Memory B cell (primary cell): Measurements from ENCODE around the gene GATD1.

ENCODE experiments used
- ATAC-seq: fragments of 150-1000 bp; cut with Tn5 transposase; 2 replicates; pipeline ENCODE4 v1.10.0; 2021; ENCODE audit warnings: low read depth, mild to moderate bottlenecking, moderate library complexity
- DNase-seq, 2 donors: peaks; one replicate each; pipeline ENCODE4 v3.0.0; 2022; ENCODE audit warnings: low spot score in 2 of 2
- H3K27ac Mint-ChIP-seq: one replicate; pipeline ENCODE4 v1.8.0; 2022; ENCODE audit warnings: mild to moderate bottlenecking, moderate library complexity, mixed read lengths
- H3K27me3 Mint-ChIP-seq: one replicate; pipeline ENCODE4 v1.8.0; 2022; ENCODE audit warnings: mixed read lengths
- H3K36me3 Mint-ChIP-seq: one replicate; pipeline ENCODE4 v1.8.0; 2022; ENCODE audit warnings: mild to moderate bottlenecking, mixed read lengths
- H3K4me1 Mint-ChIP-seq: one replicate; pipeline ENCODE4 v1.8.0; 2022; ENCODE audit warnings: mixed read lengths
- H3K4me3 Mint-ChIP-seq: one replicate; pipeline ENCODE4 v1.8.0; 2022; ENCODE audit warnings: mild to moderate bottlenecking, moderate library complexity, mixed read lengths
- H3K9me3 Mint-ChIP-seq: one replicate; pipeline ENCODE4 v1.8.0; 2022; ENCODE audit warnings: mixed read lengths

GATD1 gene, protein sequence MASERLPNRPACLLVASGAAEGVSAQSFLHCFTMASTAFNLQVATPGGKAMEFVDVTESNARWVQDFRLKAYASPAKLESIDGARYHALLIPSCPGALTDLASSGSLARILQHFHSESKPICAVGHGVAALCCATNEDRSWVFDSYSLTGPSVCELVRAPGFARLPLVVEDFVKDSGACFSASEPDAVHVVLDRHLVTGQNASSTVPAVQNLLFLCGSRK

DNA sequence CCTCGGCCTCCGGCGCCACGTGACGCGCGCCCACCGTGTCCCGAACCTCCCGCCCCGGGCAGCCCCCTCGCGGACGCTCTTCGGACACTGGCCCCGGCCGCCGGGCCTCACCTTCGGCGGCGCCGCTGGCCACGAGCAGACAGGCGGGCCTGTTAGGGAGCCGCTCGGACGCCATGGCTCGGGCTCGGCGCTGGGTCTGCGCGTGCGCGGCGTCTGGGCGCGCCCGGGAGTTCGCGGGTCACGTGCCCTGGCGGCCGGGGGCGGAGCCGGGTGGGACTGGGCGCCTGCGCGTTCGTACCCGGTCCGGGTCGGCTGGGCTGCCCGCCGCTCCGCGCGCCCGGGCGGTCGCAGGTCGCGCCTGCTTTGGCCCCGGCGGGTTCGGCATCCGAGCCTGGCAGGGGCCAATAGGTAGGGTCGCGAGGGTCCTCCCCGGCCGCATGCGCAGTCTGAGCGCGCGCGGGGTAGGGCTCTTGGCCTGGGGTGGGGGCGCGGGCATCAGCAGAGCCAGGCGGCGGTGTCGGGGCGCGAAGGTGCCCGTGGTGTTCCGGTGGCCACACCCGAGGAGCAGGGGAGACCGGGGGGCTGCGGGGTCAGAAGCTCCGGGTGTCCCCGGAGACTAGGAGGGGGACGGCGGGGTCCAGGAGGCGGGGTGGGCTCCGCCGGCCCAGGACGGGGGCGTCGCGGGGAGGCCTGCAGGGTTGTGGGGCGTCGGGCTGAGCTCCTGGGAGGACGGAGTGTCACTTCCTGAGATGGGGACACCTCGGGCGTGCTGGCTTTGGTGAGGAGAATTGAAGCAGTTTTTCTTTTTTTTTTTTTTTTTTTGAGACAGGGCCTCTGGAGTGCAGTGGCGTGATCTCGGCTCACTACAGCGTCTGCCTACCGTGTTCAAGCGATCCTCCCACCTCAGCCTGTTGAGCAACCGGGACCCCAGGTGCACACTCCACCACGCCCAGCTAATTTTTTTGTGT is at the start of gene GATD1:
GATD1 (minus strand) TSS at position 200 of the 968 bp plus-strand sequence; CDS start at position 175, 25 bp downstream.
- DNase-seq (peak; percentile 95 to 97), ATAC-seq (peak; percentile 91)
- Mint-ChIP-seq H3K27ac (no peak within 1 kb of the TSS), H3K36me3 (no peaks in the 10 kb centered on the region), H3K4me3 (peak within 1 kb of the TSS; percentile 81), H3K27me3 (no peaks in the 10 kb centered on the region), H3K4me1 (peaks cover 8% of the 10 kb centered on the region), H3K9me3 (no peaks in the 10 kb centered on the region)

GRCh38 chr11:826836-827145 is 49.5 kb upstream of the GATD1 start:
- Mint-ChIP-seq H3K9me3 (no peaks in the 10 kb centered on the region), H3K27me3 (no peaks in the 10 kb centered on the region), H3K4me1 (peaks cover 26% of the 10 kb centered on the region), H3K4me3 (peak overlapping the region; percentile 78), H3K27ac (no peak overlapping the region), H3K36me3 (peaks cover 6% of the 10 kb centered on the region)
- ATAC-seq: peak; percentile 4
- no peak for DNase-seq

- Mint-ChIP-seq H3K9me3 (no peaks in the 10 kb centered on the region), H3K4me3 (peak overlapping the region; percentile 78), H3K4me1 (peaks cover 22% of the 10 kb centered on the region), H3K27ac (no peak overlapping the region), H3K27me3 (no peaks in the 10 kb centered on the region), H3K36me3 (peaks cover 6% of the 10 kb centered on the region)
- DNase-seq (no peak), ATAC-seq (no peak)
Observed at GRCh38 chr11:826227-826621, 48.9 kb upstream of the GATD1 start.

DNA sequence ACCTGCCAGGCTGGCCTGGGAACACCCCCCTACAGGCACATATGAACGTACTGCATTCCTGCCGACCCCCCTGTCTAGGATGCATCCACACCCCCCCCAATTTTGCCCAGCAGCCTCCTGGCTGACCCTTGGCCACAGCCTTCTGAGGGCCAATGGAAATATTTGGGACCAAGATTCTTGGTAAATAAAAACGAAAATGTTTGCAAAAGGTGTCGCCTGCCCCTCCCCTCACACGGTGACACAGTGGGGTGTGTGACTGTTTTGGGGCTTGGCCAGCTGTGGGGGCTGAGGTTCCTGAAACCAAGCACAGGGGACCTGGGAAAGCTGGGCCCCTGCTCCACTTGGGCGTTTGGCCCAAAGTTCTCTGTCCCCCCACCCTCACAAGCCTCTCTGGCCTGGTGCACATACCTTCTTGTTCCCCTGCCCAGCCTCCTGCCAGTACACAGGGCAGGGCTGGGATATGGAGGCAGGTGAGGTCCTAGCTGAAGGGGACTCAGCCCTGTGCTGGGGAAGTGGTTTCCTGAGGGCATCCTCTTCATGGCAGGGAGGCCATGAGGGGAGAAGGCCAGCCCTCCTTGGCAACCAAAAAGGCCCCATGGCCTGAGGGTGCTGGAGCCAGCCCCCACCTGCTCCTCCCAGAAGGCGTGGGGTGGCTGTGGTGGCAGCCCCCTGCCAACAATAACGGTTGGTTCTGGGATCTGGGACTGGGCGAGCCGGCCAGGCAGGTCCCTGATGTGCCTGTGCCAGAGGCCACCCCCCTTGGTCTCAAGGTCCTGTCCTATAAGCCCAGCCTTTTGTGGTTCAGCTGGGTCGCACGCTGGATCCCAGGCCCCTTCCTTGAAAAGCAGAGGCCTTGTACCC is 48.3 kb upstream of the GATD1 start:
- Mint-ChIP-seq H3K4me1 (peaks cover 28% of the 10 kb centered on the region), H3K36me3 (peaks cover 6% of the 10 kb centered on the region), H3K4me3 (no peak overlapping the region), H3K27ac (no peak overlapping the region), H3K27me3 (no peaks in the 10 kb centered on the region), H3K9me3 (no peaks in the 10 kb centered on the region)
- DNase-seq (no peak), ATAC-seq (no peak)

GRCh38 chr11:824942-825341 is 47.7 kb upstream of the GATD1 start:
- Mint-ChIP-seq H3K9me3 (no peaks in the 10 kb centered on the region), H3K4me3 (no peak overlapping the region), H3K27ac (no peak overlapping the region), H3K4me1 (peaks cover 28% of the 10 kb centered on the region), H3K27me3 (no peaks in the 10 kb centered on the region), H3K36me3 (peaks cover 6% of the 10 kb centered on the region)
- ATAC-seq (no peak), DNase-seq (no peak)

DNA sequence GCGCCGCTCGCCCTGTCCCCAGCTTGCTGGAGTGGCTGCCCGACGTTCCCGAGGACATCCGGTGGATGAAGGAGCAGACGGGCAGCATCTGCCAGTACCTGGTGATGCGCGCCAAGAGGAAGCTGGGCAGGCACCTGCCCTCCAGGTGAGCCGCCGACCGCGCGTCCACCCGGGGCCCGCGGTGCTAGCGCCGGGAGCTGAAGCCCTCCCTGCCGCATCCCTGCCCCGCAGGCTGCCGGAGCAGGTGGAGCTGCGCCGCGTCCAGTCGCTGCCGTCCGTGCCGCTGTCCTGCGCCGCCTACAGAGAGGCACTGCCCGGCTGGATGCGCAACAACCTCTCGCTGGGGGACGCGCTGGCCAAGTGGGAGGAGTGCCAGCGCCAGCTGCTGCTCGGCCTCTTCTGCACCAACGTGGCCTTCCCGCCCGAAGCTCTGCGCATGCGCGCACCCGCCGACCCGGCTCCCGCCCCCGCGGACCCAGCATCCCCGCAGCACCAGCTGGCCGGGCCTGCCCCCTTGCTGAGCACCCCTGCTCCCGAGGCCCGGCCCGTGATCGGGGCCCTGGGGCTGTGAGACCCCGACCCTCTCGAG is 47.1 kb upstream of the GATD1 start:
- no peaks in the 10 kb centered on the region for H3K9me3 Mint-ChIP-seq
- DNase-seq (no peak), ATAC-seq (no peak)
- H3K27me3 Mint-ChIP-seq: no peaks in the 10 kb centered on the region
- peaks cover 6% of the 10 kb centered on the region for H3K36me3 Mint-ChIP-seq
- H3K27ac Mint-ChIP-seq: no peak overlapping the region
- peaks cover 26% of the 10 kb centered on the region for H3K4me1 Mint-ChIP-seq
- no peak overlapping the region for H3K4me3 Mint-ChIP-seq

DNA sequence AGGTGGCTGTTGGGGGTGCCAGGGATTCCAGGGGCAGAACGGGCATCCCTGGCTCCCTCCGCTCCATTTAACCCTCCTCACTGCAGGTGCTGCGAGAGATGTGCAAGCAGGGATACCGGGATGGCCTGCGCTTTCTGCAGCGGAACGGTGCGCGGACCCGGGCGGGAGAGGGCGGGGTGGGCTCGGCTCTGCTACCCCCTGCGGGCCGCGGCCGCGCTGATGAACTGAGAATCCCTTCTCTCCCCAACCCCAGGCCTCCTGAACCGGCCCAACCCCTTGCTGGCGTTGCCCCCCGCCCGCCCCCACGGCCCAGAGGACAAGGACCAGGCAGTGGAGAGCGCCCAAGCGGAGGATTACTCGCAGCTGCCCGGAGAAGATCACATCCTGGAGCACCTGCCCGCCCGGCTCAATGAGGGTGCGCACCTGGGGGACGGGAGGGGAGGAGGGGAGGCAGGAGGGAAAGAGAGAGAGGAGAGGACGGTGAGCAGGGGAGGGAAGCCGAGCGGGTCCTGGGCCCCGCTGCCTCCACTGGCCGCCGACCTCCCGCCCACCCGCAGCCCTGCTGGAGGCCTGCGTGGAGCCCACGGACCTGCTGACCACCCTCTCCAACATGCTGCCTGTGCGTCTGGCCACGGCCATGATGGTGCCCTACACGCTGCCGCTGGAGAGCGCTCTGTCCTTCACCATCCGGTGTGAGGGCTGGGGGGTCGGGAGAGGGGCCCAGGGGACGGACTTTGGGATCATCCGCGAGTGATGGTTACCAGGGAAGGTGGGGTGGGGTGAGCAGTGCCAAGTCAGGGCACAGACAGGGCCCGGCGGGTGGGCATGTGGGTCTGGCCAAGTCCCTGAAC is 46.4 kb upstream of the GATD1 start:
- peaks cover 6% of the 10 kb centered on the region for H3K36me3 Mint-ChIP-seq
- no peaks in the 10 kb centered on the region for H3K9me3 Mint-ChIP-seq
- no peak overlapping the region for H3K4me3 Mint-ChIP-seq
- no peaks in the 10 kb centered on the region for H3K27me3 Mint-ChIP-seq
- no peak for ATAC-seq
- no peak for DNase-seq
- no peak overlapping the region for H3K27ac Mint-ChIP-seq
- peaks cover 19% of the 10 kb centered on the region for H3K4me1 Mint-ChIP-seq

DNA sequence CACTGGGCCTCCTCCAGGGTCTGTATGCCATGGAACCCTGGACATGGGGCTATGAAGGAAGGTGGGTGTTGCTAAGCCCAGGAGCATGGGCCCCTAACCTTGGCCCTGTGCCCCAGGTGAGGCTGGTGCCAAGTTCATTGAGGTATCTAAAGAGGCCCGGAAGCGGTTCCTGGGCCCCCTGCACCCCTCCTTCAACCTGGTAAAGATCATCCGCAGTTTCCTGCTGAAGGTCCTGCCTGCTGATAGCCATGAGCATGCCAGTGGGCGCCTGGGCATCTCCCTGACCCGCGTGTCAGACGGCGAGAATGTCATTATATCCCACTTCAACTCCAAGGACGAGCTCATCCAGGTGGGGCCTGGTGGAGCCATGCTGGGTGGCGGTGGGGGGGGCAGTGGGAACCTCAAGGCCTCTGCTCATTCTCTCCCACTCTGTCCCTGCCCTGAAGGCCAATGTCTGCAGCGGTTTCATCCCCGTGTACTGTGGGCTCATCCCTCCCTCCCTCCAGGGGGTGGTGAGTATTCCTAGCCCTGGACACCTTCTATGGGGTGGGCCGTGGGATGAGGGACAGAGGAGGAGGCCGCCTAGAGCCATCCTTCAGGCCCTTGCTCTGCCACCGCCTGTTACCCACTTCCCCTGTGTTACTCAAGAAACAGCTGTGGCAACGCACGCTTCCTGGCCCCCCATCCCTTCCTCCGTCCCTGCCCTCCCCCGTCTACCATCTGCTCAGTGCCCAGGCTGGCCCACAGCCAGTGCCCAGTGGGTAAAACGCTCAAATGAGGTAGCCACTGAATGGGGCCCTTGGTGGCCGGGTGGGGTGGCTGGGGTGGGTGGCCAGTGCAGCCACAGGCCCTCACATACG is 44.5 kb upstream of the GATD1 start:
- ATAC-seq (no peak), DNase-seq (no peak)
- peaks cover 6% of the 10 kb centered on the region for H3K36me3 Mint-ChIP-seq
- no peaks in the 10 kb centered on the region for H3K27me3 Mint-ChIP-seq
- no peaks in the 10 kb centered on the region for H3K9me3 Mint-ChIP-seq
- no peak overlapping the region for H3K27ac Mint-ChIP-seq
- no peak overlapping the region for H3K4me3 Mint-ChIP-seq
- H3K4me1 Mint-ChIP-seq: peaks cover 9% of the 10 kb centered on the region

GRCh38 chr11:820655-821511 is 43.6 kb upstream of the GATD1 start:
- Mint-ChIP-seq H3K9me3 (no peaks in the 10 kb centered on the region), H3K4me1 (peaks cover 9% of the 10 kb centered on the region), H3K27ac (no peak overlapping the region), H3K27me3 (no peaks in the 10 kb centered on the region), H3K4me3 (peak overlapping the region; percentile 88), H3K36me3 (peaks cover 6% of the 10 kb centered on the region)
- ATAC-seq (no peak), DNase-seq (no peak)

GRCh38 chr11:819943-820649 is 42.8 kb upstream of the GATD1 start:
- H3K4me3 Mint-ChIP-seq: peak overlapping the region; percentile 88
- peaks cover 5% of the 10 kb centered on the region for H3K36me3 Mint-ChIP-seq
- H3K27me3 Mint-ChIP-seq: no peaks in the 10 kb centered on the region
- ATAC-seq (peak; percentile 79), DNase-seq (peak; percentile 88 to 95)
- no peaks in the 10 kb centered on the region for H3K9me3 Mint-ChIP-seq
- H3K27ac Mint-ChIP-seq: peak overlapping the region; percentile 90
- peaks cover 9% of the 10 kb centered on the region for H3K4me1 Mint-ChIP-seq

- Mint-ChIP-seq H3K4me1 (peaks cover 9% of the 10 kb centered on the region), H3K36me3 (no peaks in the 10 kb centered on the region), H3K9me3 (no peaks in the 10 kb centered on the region), H3K4me3 (peak overlapping the region; percentile 88), H3K27ac (peak overlapping the region; percentile 90), H3K27me3 (no peaks in the 10 kb centered on the region)
- DNase-seq: peak; percentile 92 to 93
- peak; percentile 72 for ATAC-seq
Observed at GRCh38 chr11:819129-819931, 42.0 kb upstream of the GATD1 start.
